AG09319 (cell line): Measurements from ENCODE around the gene MBTPS1.

Experiments
- DNase-seq: peaks from one replicate; pipeline ENCODE4 v3.0.0-alpha.2; 2010; ENCODE audit warnings: low read depth; ENCODE audit errors: extremely low read depth
- TF ChIP-seq, protein P1 (sequence below): IDR thresholded peaks from 2 replicates; pipeline ENCODE4 v1.5.1; 2011; ENCODE audit warnings: low read depth, mild to moderate bottlenecking, inconsistent platforms, low read length, moderate library complexity

The MBTPS1 gene

DNA sequence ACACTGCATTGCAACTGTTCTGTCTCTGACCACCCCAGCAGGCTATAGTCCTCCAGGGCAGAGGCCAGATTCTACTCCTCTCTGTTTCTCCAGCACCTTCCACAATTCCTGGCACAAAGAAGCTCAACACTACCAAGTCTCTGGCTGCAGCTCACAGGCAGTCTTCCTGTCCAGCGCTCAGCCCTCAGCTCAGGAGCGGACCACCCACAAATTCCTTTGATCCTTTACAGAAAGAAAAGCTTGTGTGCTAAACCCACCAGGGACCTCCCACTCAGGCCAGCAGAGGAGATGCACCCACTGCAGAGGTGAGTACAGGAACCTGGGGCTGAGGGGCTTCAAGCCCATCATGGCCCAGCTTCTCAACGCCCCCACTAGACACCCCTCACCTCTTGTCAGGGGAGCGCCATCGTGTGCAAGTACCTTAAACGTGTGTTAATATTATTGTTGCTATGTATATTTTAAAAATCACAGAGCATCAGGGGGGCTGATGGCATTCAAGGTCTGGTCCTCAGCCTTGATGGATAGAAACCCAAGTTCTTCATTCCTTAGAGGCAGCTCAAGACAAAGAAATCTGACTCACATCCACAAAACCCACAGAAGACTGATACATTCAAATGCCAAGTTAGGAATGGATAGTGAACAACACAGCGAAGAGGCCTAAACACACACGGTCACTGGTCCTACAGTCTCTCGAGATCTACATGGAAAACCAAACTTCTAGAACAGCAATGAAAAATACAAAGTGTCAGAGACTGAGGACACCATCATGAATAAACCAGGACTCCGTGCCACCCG is 19.8 kb upstream of the MBTPS1 start:
- no peak for DNase-seq
- TF ChIP-seq, protein P1, sequence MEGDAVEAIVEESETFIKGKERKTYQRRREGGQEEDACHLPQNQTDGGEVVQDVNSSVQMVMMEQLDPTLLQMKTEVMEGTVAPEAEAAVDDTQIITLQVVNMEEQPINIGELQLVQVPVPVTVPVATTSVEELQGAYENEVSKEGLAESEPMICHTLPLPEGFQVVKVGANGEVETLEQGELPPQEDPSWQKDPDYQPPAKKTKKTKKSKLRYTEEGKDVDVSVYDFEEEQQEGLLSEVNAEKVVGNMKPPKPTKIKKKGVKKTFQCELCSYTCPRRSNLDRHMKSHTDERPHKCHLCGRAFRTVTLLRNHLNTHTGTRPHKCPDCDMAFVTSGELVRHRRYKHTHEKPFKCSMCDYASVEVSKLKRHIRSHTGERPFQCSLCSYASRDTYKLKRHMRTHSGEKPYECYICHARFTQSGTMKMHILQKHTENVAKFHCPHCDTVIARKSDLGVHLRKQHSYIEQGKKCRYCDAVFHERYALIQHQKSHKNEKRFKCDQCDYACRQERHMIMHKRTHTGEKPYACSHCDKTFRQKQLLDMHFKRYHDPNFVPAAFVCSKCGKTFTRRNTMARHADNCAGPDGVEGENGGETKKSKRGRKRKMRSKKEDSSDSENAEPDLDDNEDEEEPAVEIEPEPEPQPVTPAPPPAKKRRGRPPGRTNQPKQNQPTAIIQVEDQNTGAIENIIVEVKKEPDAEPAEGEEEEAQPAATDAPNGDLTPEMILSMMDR: no peak

DNA sequence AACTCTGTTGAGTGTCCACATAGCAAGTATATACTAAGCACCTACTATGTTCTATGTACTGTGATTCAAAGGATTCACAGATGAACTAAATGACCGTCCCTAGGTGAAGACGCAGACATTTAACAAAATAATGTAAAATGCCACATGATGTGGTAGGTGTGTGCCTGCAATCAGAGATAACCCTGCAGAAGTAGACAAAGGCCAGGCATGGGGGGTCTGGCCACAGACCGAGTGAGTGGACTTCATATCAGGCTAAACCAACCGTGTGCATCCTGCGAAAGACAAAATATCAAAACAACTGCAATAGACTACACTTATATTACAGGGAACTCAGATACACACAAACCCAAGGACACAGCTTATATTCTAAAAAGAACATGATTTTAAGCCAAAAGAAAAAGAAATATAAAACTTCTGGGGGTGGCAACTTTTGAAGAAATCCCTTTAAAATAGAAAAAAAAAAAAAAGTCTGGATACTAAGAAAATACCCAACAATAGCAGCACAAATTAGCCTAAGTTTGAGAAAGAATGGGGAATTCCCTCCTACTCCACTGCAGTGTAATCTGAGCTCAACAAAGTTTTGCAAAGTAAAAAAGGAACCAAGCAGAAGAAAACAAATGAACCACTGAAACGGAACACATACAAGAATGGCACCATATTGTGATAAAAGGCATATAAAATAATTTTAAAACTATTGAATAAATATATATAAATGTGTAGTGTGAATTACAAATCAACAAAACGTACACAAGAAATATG is 16.0 kb upstream of the MBTPS1 start:
- DNase-seq: no peak
- TF ChIP-seq, protein P1: no peak

DNA sequence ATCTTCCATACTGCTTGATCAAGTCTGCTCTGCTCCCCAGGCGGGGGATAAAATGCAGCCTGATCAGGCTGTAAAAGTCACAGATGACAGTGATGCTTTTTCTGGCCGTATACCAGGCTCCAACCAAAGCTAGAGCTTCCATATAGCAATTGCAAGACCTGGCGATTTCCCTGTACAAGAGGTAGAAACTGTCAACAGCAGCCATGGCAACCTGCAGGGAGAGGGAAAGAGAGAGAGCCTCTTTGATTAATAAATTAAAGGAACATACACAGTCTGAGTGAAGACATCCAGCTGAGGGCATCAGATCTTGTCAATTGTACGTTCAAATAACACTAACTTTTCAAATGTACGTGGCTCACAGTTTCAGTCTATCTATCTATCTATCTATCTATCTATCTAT is 14.4 kb upstream of the MBTPS1 start:
- TF ChIP-seq, protein P1: no peak
- no peak for DNase-seq

DNA sequence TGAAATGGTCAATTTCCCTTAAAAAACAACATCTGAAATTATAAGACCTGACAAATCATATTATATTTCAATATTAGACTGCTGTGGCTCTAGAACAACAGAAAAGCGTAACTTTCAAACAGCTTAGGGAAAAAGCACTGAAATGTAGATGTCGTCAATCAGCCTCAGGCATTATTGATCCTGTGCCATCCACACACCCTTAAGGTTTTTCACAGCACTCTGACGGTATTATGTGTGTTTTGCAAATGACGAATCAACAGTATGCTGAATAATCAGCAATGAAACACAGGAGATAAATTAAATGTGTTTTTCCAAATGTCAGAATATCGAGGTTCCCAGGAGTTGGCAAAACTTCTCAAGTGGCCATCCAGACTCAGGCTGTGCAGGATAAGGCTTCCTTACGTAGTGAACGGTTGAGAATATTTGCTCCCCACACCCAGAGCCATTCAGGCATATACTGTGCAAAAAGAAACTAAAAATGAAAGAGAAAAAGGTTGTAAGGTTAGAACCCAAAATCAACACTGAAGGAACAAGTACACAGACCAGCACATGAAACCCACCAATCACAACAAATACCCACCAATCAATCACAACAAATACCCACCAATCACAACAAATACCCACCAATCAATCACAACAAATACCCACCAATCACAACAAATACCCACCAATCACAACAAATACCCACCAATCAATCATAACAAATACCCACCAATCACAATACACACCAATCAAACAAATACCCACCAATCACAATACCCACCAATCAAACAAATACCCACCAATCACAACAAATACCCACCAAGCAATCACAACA is 7.7 kb upstream of the MBTPS1 start:
- no peak for DNase-seq
- TF ChIP-seq, protein P1: no peak

DNA sequence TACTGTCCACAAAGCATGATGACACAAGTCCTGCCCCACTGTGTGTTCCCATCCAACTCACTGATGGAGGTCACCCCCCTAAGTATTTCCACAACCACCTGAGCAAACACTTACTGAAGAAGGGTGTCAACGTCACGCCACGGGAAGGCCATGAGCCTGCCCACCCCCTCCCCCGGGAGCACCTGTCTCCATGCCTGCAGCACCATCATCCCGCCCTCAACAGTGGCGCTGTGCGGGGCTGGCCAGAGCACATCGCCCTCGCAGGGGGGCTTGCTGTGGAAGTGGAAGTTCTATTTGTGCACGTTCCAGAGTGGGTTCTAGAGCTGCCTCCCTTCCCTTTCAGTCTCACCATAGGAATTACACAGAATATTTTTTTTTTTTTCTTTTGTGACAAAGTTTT is 4.3 kb upstream of the MBTPS1 start:
- TF ChIP-seq, protein P1: no peak
- DNase-seq: no peak

DNA sequence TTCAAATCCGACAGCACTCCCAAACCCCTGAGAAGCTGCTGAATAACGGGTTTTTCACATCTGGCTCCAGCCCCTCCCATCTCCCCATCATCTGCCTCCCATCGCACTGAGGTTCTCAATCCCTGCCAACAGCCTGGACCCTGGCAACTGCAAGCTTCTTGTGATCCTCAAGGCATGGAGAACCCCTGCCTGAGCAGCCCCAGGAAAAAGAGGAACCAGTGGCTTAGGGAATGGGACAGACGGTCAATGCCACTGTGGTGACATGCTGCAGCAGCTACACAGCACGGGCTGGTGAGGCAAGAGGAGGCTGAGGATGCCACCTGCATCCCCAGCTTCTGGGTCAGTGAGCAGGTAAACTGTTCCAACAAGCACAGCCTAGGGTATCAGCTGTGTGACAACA is 3.3 kb upstream of the MBTPS1 start:
- TF ChIP-seq, protein P1: no peak
- no peak for DNase-seq
